GM18870 (cell line): Measurements from ENCODE around the gene PRAMEF11.
"Not testable (repeated sequence)": the region's sequence is repeated elsewhere in the genome, so short reads cannot be mapped to it uniquely, and the experiment has no call there.

ENCODE experiments used
- ATAC-seq: cut with Tn5 transposase; IDR thresholded peaks from one replicate; pipeline ENCODE4 v1.9.1; 2021; ENCODE audit warnings: moderate library complexity; ENCODE audit not compliant: unreplicated experiment

The PRAMEF11 gene

GRCh38 chr1:12831310-12831709 is at the start of gene PRAMEF11:
Gene PRAMEF11, minus strand, starts transcription at chr1:12831410. Its CDS starts 2,621 bp downstream, at chr1:12828789.
- ATAC-seq, result not testable (repeated sequence)

- not testable (repeated sequence) for ATAC-seq
Observed at GRCh38 chr1:12878453-12878852, 47.2 kb upstream of the PRAMEF11 start.

GRCh38 chr1:12863131-12863880 is 32.1 kb upstream of the PRAMEF11 start:
- ATAC-seq, result not testable (repeated sequence)

GRCh38 chr1:12856786-12857185 is 25.6 kb upstream of the PRAMEF11 start, which contains the start of gene PRAMEF2:
Gene PRAMEF2, plus strand, starts transcription at chr1:12857086. Its CDS starts 1,924 bp downstream, at chr1:12859010.
- ATAC-seq, result not testable (repeated sequence)

- no peak for ATAC-seq
Observed at GRCh38 chr1:12851779-12852178, 20.6 kb upstream of the PRAMEF11 start.

- ATAC-seq, result not testable (repeated sequence)
Observed at GRCh38 chr1:12848620-12849019, 17.4 kb upstream of the PRAMEF11 start, which contains the start of gene HNRNPCL1. Gene HNRNPCL1, minus strand, starts transcription at chr1:12848720. Its CDS starts 431 bp downstream, at chr1:12848289.

GRCh38 chr1:12833251-12833650 is 2.0 kb upstream of the PRAMEF11 start:
- not testable (repeated sequence) for ATAC-seq

GRCh38 chr1:12819061-12819460 is 12.1 kb downstream of the PRAMEF11 start:
- ATAC-seq, result not testable (repeated sequence)

- no peak for ATAC-seq
Observed at GRCh38 chr1:12811409-12811784, 19.8 kb downstream of the PRAMEF11 start.

GRCh38 chr1:12810691-12811408 is 20.4 kb downstream of the PRAMEF11 start:
- no peak for ATAC-seq

- ATAC-seq, result no peak
Observed at GRCh38 chr1:12809933-12810332, 21.3 kb downstream of the PRAMEF11 start.

- ATAC-seq, result no peak
Observed at GRCh38 chr1:12799730-12800129, 31.5 kb downstream of the PRAMEF11 start.

GRCh38 chr1:12798911-12799310 is 32.3 kb downstream of the PRAMEF11 start:
- no peak for ATAC-seq

GRCh38 chr1:12791097-12791496 is 40.1 kb downstream of the PRAMEF11 start, which contains the start of gene PRAMEF1:
Gene PRAMEF1, plus strand, starts transcription at chr1:12791397. Its CDS starts 1,831 bp downstream, at chr1:12793228.
- ATAC-seq, result not testable (repeated sequence)

GRCh38 chr1:12784729-12785128 is 46.5 kb downstream of the PRAMEF11 start:
- ATAC-seq, result not testable (repeated sequence)

- not testable (repeated sequence) for ATAC-seq
Observed at GRCh38 chr1:12783783-12784182, 47.4 kb downstream of the PRAMEF11 start.

GRCh38 chr1:12781488-12781887 is 49.7 kb downstream of the PRAMEF11 start:
- not testable (repeated sequence) for ATAC-seq

- no peak for ATAC-seq
Observed at GRCh38 chr1:12778907-12779306, 52.3 kb downstream of the PRAMEF11 start.

- ATAC-seq, result no peak
Observed at GRCh38 chr1:12778061-12778460, 53.1 kb downstream of the PRAMEF11 start.

- ATAC-seq, result no peak
Observed at GRCh38 chr1:12776801-12777557, 54.2 kb downstream of the PRAMEF11 start.

GRCh38 chr1:12775443-12775842 is 55.8 kb downstream of the PRAMEF11 start:
- no peak for ATAC-seq
